ENCODE results near the gene GAS7.

- TF ChIP-seq CTCF (IDR thresholded peaks at IDR 0.05): no peak
- TF ChIP-seq POLR2A (IDR thresholded peaks at IDR 0.05): no peak
- TF ChIP-seq POLR2AphosphoS5 (IDR thresholded peaks at IDR 0.05): no peak
These were observed 77.7 kb downstream of the GAS7 start for GRCh38 chr17:10120749-10121148.

Data from gastroesophageal sphincter (tissue), 3 donors.